NCI-H1694 (cell line): ENCODE results near the gene PRKCSH.
"Not testable (repeated sequence)": the region's sequence is repeated elsewhere in the genome, so short reads cannot be mapped to it uniquely, and the experiment has no call there.

Experiments
- DNase-seq: peaks from one replicate; lab custom pipeline; 2025; lab: John Stamatoyannopoulos, UW

Gene PRKCSH

GRCh38 chr19:11435057-11435832 lies at the start of gene PRKCSH, which contains the start of gene ODAD3:
Gene PRKCSH (plus strand): TSS chr19:11435635. CDS start chr19:11436118, 483 bp downstream.
Gene ODAD3 (minus strand): TSS chr19:11435121. CDS start chr19:11435016, 105 bp downstream.
- DNase-seq, result peak; percentile 98

GRCh38 chr19:11387162-11388034 lies 48.0 kb upstream of the PRKCSH start:
- DNase-seq, result no peak

GRCh38 chr19:11390359-11390758 lies 45.1 kb upstream of the PRKCSH start:
- no peak for DNase-seq

GRCh38 chr19:11390933-11391680 lies 44.3 kb upstream of the PRKCSH start:
- DNase-seq, result no peak

GRCh38 chr19:11397089-11397610 lies 38.3 kb upstream of the PRKCSH start:
- no peak for DNase-seq

GRCh38 chr19:11399667-11400066 lies 35.8 kb upstream of the PRKCSH start:
- DNase-seq, result no peak

- no peak for DNase-seq
Measured at GRCh38 chr19:11400798-11401197, 34.6 kb upstream of the PRKCSH start.

- DNase-seq, result no peak
Measured at GRCh38 chr19:11401808-11402543, 33.5 kb upstream of the PRKCSH start.

- no peak for DNase-seq
Measured at GRCh38 chr19:11404588-11405222, 30.7 kb upstream of the PRKCSH start.

- DNase-seq, result no peak
Measured at GRCh38 chr19:11405846-11406643, 29.4 kb upstream of the PRKCSH start.

GRCh38 chr19:11406703-11407236 lies 28.7 kb upstream of the PRKCSH start:
- DNase-seq, result not testable (repeated sequence)

GRCh38 chr19:11408591-11408990 lies 26.8 kb upstream of the PRKCSH start:
- DNase-seq, result no peak

GRCh38 chr19:11410682-11411081 lies 24.8 kb upstream of the PRKCSH start:
- DNase-seq, result no peak

GRCh38 chr19:11414544-11414943 lies 20.9 kb upstream of the PRKCSH start:
- DNase-seq, result no peak

GRCh38 chr19:11416346-11417052 lies 18.9 kb upstream of the PRKCSH start:
- no peak for DNase-seq

- no peak for DNase-seq
Measured at GRCh38 chr19:11418094-11418548, 17.3 kb upstream of the PRKCSH start.

GRCh38 chr19:11418549-11419506 lies 16.6 kb upstream of the PRKCSH start, which contains the start of gene RGL3:
Gene RGL3 (minus strand): TSS chr19:11419314. CDS start chr19:11419278, 36 bp downstream.
- no peak for DNase-seq
